Measurements from ENCODE around the gene DGKH.
"Not testable (repeated sequence)": the region's sequence is repeated elsewhere in the genome, so short reads cannot be mapped to it uniquely, and the experiment has no call there.

The DGKH gene

GRCh38 chr13:42116225-42116624, 67.8 kb downstream of the DGKH start:
- DNase-seq = peak; percentile 19

- no peak for DNase-seq
These were observed 70.6 kb downstream of the DGKH start for GRCh38 chr13:42119041-42119440.

- DNase-seq = no peak
These were observed 71.4 kb downstream of the DGKH start for GRCh38 chr13:42119875-42120274.

- no peak for DNase-seq
These were observed 75.2 kb downstream of the DGKH start for GRCh38 chr13:42123600-42123999.

- no peak for DNase-seq
These were observed 76.6 kb downstream of the DGKH start for GRCh38 chr13:42125046-42125445.

GRCh38 chr13:42127047-42127446, 78.6 kb downstream of the DGKH start:
- DNase-seq = no peak

GRCh38 chr13:42129033-42129432, 80.6 kb downstream of the DGKH start:
- no peak for DNase-seq

- DNase-seq = no peak
These were observed 88.1 kb downstream of the DGKH start for GRCh38 chr13:42136518-42136917.

- DNase-seq = peak; percentile 50
These were observed 89.5 kb downstream of the DGKH start for GRCh38 chr13:42137856-42138537.

- DNase-seq = no peak
These were observed 92.0 kb downstream of the DGKH start for GRCh38 chr13:42140494-42140893.

- DNase-seq = not testable (repeated sequence)
These were observed 92.6 kb downstream of the DGKH start for GRCh38 chr13:42141052-42141451.

GRCh38 chr13:42146359-42146758, 97.9 kb downstream of the DGKH start:
- no peak for DNase-seq

- DNase-seq = no peak
These were observed 100.1 kb downstream of the DGKH start for GRCh38 chr13:42148538-42148937.

GRCh38 chr13:42149136-42149535, 100.7 kb downstream of the DGKH start:
- no peak for DNase-seq

GRCh38 chr13:42151781-42152180, 103.3 kb downstream of the DGKH start:
- DNase-seq = no peak

- DNase-seq = no peak
These were observed 104.0 kb downstream of the DGKH start for GRCh38 chr13:42152495-42152894.

GRCh38 chr13:42153199-42154113, 105.0 kb downstream of the DGKH start:
- no peak for DNase-seq

GRCh38 chr13:42155251-42155650, 106.8 kb downstream of the DGKH start:
- no peak for DNase-seq

GRCh38 chr13:42163338-42163737, 114.9 kb downstream of the DGKH start:
- DNase-seq = not testable (repeated sequence)

- not testable (repeated sequence) for DNase-seq
These were observed 115.5 kb downstream of the DGKH start for GRCh38 chr13:42163910-42164309.

- DNase-seq = no peak
These were observed 116.2 kb downstream of the DGKH start for GRCh38 chr13:42164557-42165125.

- DNase-seq = no peak
These were observed 120.0 kb downstream of the DGKH start for GRCh38 chr13:42168496-42168895.

- no peak for DNase-seq
These were observed 121.6 kb downstream of the DGKH start for GRCh38 chr13:42170029-42170428.
